NT2/D1 (cell line): ENCODE results near the gene CNBD2.

Source experiments
- SUZ12 ChIP-seq: IDR thresholded peaks from 2 replicates; pipeline ENCODE4 v1.6.1; 2011; ENCODE audit not compliant: insufficient read length, insufficient read depth; ENCODE audit errors: extremely low read depth
- YY1 ChIP-seq: IDR thresholded peaks from 2 replicates; pipeline ENCODE4 v1.6.1; 2011; ENCODE audit not compliant: insufficient read length, insufficient read depth
- ZNF274 ChIP-seq: IDR thresholded peaks from 2 replicates; pipeline ENCODE4 v1.6.1; 2011; ENCODE audit warnings: mild to moderate bottlenecking, low read depth, low read length

DNA sequence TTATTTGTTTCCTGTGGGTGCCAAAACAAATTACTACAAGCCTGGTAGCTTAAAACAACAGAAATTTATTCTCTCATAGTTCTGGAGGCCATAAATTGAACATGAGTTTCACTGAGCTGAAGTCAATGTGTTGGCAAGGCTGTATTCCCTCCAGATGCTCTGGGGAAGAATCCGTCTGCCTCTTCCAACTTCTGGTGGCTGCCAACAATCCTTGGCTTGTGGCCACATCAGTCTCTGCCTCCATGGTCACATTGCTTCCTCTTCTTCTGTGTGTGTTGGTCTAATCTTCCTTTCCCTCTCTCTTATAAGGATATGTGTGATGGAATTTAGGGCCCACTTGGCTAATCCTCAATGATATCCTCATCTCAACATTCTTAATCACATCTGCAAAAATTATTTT is 93.4 kb downstream of the CNBD2 start:
- TF ChIP-seq YY1 (no peak), SUZ12 (no peak), ZNF274 (no peak)
